D721Med (cell line): ENCODE measurements around the gene PYY.
"Not testable (repeated sequence)": the region's sequence is repeated elsewhere in the genome, so short reads cannot be mapped to it uniquely, and the experiment has no call there.

ENCODE experiments used
- DNase-seq: peaks from one replicate; pipeline ENCODE4 v3.0.0; 2011; ENCODE audit warnings: low spot score; ENCODE audit not compliant: insufficient read length
- FAIRE-seq: peaks from 2 replicates; lab custom pipeline; 2011; peaks lifted over from hg19 to GRCh38; lab: Jason Lieb, UNC
- TF ChIP-seq, protein P1 (sequence below): IDR thresholded peaks from 2 replicates; pipeline ENCODE4 v1.5.1; 2012; ENCODE audit warnings: mild to moderate bottlenecking, control low read depth; ENCODE audit not compliant: insufficient read depth; ENCODE audit errors: missing control alignments

PYY gene

DNA sequence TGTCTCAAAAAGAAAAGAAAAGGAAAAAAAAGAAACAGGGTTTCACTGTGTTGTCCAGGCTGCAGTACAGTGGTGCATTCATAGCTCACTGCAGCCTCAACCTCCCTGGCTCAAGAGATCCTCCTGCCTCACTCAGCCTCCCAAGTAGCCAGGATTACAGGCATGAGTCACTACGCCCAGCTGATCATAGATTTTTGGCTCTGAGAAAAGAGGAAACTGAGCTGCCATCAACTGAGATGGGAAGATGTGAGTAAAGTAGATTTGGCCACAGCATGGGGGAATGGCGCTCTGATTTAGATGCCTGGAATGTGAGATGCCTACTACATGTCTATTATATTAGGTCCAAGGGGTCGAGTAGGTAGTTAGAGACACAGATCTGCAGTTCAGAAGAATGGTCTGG, 44.8 kb upstream of the PYY start:
- DNase-seq (no peak), FAIRE-seq (no peak)
- TF ChIP-seq, protein P1, sequence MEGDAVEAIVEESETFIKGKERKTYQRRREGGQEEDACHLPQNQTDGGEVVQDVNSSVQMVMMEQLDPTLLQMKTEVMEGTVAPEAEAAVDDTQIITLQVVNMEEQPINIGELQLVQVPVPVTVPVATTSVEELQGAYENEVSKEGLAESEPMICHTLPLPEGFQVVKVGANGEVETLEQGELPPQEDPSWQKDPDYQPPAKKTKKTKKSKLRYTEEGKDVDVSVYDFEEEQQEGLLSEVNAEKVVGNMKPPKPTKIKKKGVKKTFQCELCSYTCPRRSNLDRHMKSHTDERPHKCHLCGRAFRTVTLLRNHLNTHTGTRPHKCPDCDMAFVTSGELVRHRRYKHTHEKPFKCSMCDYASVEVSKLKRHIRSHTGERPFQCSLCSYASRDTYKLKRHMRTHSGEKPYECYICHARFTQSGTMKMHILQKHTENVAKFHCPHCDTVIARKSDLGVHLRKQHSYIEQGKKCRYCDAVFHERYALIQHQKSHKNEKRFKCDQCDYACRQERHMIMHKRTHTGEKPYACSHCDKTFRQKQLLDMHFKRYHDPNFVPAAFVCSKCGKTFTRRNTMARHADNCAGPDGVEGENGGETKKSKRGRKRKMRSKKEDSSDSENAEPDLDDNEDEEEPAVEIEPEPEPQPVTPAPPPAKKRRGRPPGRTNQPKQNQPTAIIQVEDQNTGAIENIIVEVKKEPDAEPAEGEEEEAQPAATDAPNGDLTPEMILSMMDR, result no peak

DNA sequence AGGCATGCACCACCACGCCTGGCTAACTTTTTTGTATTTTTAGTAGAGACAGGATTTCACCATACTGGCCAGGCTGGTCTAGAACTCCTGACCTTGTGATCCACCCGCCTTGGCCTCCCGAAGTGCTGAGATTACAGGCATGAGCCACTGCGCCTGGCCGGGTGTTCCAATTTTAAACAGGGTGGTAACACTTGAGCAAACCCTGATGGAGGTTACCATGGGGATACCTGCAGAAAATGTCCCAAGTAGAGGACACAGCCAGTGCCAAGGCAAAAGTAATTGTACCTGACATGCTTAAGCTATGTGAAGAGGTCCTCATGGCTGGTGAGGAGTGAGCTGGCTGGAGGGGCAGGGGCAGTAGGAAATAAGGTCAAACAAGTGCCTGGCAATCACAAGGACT, 43.4 kb upstream of the PYY start:
- FAIRE-seq, DNase-seq: not testable (repeated sequence)

DNA sequence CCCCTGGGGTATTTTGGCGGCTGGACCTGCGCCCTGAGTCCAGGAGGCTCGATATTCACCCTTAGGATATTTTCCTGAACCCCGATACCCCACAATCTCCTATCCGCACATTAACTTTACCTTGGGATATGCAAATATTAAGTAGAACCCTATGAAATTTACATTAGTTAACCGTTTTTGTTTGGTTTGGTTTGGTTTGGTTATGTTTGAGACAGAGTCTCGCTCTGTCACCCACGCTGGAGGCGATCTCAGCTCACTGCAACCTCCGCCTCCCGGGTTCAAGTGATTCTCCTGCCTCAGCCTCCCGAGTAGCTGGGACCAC, 41.4 kb upstream of the PYY start:
- DNase-seq (no peak), FAIRE-seq (no peak)
- TF ChIP-seq, protein P1, result no peak

DNA sequence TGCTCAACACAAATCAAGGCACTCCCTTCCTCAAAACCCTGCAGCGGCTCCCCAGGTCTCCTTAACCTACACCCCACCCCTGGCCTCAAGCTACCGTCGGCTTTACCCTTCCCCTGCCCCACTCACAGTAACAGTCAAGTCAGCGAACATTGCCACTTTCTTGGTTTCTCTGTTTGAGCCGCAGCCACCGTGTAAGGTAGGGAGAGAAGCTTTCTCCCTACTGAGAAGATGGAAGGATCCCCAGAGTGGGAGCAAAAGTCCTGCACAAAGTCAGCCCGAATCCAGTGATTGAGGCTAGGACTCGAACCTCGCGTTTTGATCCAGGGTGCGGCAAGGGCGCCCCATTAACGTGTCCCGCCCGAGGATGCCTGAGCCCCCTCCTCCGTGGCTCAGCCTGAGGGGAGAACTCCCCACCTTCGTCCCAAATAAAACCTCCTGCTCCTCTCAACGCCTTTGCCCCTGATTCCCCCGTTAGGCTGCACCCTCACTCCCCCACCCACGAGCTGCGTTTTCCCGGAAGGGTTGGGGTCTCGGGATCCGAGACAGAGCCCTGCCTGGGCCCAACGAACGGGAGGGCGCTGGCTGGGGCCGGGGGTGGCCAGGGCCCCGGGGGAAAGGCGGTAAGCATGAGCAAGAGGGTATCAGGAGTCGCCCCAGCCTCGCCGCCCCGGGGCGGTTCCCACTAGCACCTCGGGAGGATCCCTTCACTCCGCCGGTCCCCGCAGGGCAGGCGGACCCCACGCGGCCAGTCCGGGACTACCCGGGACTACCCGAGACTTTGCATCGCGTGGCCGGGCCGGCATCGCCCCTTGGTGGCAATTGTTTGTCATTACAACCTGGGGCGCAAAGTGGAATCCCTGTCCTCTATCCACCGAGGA, 40.8 kb upstream of the PYY start:
- TF ChIP-seq, protein P1, result peak; percentile 80
- no peak for FAIRE-seq
- no peak for DNase-seq

DNA sequence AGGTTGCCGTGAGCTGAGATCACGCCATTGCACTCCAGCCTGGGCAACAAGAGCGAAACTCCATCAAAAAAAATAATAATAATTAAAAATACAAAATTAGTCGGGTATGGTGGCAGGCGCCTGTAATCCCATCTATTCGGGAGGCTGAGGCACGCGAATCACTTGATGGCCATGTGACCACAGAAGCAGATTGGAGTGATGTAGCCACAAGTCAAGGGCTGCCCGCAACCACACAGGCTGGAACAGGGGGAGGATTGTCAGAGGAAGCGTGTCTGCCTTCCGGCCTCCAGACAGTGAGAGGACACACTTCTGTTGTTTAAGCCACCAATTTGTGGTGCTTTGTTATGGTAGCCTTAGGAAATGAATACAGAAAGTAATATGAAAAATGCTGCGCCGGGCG, 38.9 kb upstream of the PYY start:
- FAIRE-seq (no peak), DNase-seq (no peak)
- TF ChIP-seq, protein P1, result no peak

DNA sequence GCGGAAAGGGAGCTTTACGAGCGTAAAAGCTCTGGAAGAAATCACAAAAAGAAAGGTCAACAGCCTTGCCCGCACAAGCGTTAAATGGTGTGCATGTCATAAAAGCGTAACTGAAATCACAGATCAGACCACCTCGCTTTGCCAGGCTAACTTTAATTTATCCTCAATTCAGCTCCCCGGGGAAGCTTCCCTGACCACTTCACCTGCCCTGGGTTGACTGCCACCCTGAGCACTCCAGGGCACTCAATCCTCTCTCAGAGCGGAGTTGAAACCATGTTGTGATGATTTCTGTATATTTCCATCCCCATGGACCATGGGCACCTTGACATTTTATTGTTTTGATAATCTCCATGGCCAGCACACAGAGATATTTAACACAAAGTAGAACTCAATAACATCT, 34.6 kb upstream of the PYY start:
- FAIRE-seq (no peak), DNase-seq (no peak)
- TF ChIP-seq, protein P1, result no peak

DNA sequence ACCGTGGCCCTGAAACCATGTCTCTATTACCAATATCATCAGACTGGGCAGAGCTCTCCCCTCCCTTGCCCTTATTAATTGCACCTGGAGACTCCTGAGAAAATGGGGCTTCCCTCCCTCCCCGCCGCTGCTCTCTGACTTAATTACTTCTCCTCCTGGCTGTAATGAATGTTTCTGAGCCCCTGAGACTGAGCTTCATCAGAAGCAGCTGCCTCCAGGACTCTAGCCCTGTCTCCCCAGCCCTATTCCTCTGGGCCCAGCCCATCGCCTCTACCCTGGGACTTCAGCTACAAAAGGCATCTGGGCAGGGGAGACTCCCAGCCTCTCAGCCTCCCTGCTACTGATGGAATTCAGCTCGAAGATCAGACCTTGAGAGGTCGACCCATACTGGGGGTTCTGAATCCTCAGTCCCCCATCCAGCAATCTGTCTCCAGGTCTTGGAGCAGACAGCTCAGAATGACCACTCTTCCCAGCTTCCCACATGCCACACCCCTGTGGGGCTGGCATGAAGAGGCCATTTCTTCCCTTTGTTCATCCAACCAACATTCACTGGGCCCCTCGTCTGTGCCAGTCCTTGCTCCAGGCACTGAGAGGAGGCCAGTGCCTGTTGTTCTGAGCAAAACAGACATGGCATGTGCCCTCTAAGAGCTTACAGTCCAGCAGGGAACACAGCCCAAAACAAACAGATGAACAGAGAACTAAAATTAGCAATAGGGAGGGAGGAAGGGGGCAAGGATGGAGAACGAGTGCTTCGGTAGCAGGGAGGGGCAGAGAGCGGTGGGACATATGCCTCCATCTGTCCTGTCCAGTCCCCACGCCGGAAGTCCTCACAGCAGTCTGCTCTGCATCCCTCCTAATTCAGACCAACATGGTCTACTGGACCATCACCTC, 33.6 kb upstream of the PYY start:
- no peak for DNase-seq
- TF ChIP-seq, protein P1, result no peak
- no peak for FAIRE-seq
